ENCODE data around the gene CENPH.
"Not testable (repeated sequence)": the region's sequence is repeated elsewhere in the genome, so short reads cannot be mapped to it uniquely, and the experiment has no call there.

The CENPH gene

DNA sequence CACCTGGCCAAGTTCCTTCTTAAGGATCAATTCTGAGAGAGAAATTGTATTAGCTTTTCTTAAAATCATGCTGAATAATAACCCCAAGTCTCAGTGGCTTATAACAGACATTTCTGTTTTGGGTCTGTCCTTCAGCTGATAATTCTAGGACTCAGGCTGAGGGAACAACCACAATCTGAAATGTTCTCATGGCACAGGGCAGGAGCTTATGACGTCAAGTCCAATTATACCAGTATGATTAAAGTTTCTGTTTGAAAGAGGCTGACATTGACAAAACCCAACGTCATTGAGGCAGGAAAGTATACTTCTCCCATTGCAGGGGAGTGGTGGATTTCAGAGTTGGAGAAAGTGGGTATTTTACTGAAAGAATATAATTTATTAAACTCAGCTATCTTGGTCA lies 21.8 kb downstream of the CENPH start:
- no peak for DNase-seq

DNA sequence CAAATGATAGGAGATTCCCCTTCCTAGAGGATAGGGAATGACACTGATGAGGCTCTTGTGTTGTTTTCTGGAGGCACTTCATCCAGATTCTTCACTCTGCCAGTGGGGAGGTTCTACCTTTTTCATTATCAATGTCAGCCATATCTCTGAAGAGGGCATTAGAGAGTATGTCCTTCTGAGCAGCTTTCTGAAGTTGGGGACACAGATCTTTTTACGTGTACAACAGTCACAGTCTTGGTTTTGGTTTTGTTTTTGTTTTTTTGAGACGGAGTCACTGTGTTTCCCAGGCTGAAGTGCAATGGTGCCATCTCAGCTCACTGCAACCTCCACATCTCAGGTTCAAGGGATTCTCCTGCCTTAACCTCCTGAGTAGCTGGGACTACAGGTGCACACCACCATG lies 22.6 kb downstream of the CENPH start:
- DNase-seq = no peak

DNA sequence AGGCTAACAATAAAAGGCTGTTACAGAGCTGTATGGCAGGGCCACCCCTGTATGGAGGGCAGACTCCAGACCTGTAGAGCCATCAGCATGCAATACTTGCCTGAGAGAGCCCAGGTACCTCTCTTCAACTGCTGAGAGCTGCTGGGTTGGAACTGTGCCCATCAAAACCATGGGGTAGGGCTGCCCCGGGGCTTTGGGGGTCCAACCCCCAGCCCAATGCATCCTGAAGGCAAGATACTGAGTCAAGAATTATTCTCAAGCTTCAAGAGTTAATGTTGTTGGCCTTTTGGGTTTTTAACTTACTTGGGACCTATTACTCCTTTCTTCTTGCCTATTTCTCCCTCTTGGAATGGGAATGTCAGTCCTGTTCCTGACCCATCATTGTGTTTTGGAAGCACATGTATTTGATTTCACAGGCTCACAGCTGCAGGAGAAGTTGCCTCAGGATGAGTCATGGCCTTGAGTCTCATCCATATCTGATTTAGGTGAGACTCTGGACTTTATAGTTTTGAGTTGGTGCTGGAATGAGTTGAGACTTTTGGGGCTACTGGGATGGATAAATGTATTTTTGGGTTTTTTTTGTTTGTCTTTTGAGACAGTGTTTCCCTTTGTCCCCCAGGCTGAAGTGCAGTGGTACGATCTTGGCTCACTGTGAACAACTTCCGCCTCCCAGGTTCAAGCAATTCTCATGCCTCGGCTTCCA lies 24.3 kb downstream of the CENPH start:
- no peak for DNase-seq

DNA sequence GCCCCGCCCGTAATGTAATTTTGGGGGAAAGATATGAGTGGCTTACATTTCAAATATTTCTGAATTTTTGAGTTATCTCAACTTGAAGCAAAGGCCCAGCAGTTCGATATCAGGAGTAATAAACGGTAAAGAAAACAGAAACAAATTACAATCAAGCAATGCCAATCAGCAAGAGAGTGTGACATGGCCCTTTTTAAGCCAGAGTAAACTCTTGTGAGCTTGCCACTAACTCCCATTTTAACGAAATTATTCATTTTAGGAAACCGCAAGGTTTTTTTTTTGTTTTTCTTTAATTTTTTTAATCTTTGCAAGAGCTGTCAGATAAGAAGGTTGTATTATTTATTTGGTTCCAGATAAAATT lies 27.7 kb downstream of the CENPH start:
- DNase-seq = no peak

DNA sequence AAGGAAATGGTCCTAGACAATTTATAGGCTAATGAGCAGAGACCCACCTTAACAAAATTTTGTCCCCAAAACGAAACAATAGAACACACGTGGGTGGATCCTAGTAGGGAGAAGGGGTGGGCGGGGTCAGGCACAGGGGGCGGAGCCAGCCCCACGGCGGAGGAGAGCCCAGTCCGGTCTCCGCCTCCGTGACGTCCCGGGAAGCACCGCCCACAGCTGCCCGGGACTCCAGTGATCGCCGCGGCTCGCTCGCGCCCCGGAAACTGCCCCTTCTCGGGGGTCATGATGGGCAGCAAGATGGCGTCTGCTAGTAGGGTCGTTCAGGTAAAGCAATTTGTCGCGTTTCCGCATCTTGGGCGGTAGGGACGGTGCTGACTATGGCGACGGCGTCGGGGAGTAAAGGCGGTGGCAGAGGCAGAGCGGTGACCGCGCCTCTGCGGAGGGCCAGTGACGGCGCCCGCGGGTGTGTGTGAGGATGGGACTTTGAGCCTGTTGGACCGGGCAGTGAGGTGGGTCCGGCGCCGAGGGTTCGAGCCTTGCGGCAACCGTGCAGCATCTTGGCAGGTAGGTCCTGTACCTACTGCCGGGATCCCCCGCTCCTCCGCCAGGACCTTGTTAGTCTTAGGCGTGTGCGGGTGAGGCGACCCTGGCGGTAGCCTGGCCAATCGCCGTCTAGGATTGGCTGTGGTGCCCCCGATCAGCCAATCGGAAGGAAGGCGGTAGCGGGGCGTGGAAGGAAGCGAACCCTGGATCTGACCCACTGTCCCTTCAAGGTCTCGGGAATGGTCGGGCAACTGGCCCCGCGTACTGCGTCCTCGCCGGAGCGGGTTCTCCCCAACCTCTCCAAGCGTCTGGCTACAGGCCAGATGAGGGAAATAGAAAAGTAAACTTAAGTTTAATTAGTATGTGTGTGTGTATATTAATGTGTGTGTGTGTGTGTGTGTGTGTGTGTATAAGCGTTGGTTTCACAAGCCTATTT lies 28.5 kb downstream of the CENPH start:
- peak; percentile 88 for DNase-seq

DNA sequence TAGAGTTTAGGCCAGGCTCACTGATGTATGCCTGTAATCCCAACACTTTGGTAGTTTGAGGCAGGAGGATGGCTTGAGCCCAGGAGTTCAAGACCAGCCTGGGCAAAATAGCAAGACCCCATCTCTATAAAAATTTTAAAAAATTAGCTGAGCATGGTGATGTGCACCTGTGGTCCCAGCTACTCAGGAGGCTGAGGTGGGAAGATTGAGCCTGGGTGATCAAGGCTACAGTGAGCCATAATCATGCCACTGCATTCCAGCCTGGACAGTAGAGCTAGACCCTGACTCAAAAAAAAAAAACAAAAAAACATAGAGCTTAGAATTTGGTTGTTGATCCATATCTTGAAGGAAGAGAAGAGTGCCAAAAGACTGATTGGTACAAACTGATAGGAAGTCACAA lies 30.6 kb downstream of the CENPH start:
- DNase-seq = no peak

DNA sequence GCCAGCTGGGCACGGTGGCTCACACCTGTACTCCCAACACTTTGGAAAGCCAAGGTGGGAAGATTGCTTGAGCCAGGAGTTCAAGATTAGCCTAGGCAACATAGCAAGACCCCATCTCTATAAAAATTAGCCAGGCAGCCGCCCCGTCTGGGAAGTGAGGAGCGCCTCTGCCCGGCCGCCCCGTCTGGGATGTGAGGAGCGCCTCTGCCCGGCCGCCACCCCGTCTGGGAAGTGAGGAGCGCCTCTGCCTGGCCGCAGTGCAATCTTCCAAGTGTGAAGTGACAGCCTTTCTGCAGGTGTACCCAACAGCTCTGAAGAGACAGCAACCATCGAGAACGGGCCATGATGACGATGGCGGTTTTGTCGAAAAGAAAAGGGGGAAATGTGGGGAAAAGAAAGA lies 31.0 kb downstream of the CENPH start:
- not testable (repeated sequence) for DNase-seq

DNA sequence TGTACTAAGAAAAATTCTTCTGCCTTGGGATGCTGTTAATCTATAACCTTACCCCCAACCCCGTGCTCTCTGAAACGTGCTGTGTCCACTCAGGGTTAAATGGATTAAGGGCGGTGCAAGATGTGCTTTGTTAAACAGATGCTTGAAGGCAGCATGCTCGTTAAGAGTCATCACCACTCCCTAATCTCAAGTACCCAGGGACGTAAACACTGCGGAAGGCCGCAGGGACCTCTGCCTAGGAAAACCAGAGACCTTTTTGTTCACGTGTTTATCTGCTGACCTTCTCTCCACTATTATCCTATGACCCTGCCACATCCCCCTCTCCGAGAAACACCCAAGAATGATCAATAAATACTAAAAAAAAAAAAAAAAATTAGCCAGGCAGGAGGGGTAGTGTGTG lies 31.4 kb downstream of the CENPH start:
- DNase-seq = not testable (repeated sequence)

DNA sequence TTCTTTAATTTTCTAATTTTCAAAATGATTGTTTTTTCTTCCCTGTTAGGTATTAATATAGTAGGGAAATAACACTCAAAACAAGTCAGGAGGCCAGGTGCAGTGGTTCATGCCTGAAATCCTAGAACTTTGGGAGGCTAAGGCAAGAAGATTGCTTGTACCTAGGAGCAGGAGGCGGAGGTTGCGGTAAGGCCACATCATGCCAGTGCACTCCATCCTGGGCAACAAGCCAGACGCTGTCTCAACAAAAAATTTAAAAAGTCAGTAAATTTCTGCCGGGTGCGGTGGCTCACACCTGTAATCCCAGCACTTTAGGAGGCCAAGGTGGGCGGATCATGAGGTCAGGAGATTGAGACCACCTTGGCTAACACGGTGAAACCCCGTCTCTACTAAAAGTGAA lies 35.1 kb downstream of the CENPH start:
- no peak for DNase-seq

DNA sequence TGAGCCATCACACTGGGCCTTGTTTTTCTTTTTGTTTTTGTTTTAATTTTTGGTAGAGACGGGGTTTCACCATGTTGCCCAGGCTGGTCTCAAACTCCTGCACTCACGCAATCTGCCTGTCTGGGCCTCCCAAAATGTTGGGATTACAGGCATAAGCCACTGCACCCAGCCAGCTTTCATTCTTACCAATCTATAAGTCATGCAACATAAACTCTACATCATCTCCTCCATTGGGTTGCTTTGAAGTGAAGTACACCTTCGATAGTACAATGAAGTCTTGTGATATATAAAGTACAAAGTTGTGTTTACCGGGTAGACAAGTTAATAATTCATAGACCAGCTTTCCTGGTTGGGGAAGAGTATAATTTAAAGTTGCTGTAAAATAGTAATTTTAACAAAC lies 36.5 kb downstream of the CENPH start:
- DNase-seq = no peak

DNA sequence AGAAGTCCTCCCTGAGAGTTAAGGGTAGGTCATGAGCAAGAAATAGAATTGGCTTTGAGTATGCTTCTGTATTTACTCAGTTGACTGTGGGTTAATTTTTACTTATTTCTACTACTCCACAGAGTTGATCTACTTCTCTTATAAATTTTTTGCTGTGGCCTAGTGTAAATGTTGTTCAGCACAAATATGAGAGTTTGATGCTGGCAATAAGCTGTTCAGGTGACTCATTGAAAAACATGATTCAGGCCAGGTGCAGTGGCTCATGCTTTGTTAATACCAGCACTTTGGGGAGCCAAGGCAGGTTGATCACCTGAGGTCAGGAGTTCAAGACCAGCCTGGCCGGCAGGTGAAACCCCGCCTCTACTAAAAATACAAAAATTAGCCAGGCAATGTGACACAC lies 40.8 kb downstream of the CENPH start:
- no peak for DNase-seq

DNA sequence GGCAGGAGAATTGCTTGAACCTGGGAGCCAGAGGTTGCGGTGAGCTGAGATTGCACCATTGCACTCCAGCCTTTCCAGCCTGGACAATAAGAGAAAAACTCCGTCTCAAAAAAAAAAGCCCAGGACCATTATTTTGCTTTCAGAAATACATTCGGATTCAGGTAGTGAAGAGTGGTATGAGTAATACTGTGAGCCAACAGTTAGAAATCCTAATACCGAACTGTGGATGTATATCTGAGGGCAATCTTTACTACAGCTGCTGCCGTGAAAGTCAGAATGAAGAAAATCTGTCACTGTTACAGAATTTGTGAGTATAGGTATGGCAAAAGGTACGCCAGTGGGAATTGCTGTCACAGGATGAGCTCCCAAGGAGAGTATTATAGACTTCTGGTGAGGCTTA lies 41.9 kb downstream of the CENPH start:
- no peak for DNase-seq

DNA sequence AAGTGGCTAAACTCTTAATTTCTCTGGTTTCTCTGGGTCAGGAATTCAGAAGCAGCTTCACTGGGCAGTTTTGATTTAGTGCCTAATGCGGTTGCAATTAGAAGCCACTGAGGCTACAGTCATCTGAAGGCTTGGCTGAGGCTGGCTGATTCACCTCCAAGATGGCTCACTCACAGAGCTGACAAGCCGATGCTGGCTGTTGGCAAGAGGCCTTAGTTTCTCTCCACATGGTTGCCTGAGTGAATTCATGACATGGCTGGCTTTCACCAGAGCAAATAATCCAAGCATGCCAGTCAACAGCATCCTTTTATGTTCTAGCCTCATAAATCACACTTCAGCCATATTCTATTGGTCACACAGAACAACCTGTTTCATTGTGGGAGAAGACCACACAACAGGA lies 42.5 kb downstream of the CENPH start:
- DNase-seq = no peak

DNA sequence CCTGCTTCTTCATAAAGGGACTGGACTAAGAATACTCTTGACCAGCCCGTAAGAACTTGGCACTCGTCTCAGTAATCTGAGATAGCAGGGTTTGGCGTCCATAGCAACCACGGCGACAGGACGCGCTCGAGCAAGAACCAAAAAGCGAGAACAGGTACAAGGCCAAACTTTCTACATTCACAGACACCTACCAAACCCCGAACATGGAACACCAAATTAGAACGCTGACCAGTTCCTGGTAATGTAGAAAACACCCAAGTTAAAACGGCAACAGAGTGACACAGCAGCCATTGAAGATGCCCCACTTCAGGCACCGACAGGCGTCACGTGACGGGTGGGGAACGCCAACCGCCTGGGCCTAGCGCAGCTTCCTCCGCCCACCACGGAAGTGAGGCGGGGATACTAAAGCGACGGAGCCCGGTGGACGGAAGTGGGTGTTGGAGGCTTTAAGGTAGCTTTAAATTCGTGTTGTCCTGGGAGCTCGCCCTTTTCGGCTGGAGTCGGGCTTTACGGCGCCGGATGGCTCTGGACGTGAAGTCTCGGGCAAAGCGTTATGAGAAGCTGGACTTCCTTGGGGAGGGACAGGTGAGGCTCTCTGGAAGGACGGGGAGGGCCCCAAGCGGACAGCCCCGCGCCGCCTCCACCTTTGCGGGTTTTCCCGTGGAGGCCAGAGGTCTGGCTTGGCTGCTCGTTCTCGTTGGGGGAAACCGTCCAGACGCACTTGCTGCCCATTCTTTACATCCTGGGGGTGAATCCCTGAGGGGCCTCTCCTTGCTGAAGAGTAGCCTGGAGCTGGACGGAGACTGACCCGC lies 45.3 kb downstream of the CENPH start, which contains the start of gene CDK7:
CDK7 (plus strand) TSS at position 430 of the 812 bp plus-strand sequence; CDS start at position 520, 90 bp downstream.
- DNase-seq = peak; percentile 79 to 87

DNA sequence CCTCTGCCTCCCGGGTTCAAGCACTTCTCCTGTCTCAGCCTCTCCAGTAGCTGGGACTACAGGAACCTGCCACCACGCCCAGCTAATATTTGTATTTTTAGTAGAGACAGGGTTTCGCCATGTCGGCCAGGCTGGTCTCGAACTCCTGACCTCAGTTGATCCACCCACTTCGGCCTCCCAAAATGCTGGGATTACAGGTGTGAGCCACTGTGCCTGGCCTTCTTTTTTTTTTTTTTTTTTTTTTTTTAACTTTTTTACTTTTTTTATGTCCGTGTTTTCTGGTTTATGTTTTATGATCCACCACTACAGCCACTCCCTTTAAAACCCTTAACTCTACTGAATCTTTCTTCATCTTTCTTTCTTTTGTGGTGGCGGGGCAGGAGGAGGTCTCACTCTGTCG lies 47.4 kb downstream of the CENPH start:
- DNase-seq = not testable (repeated sequence)

DNA sequence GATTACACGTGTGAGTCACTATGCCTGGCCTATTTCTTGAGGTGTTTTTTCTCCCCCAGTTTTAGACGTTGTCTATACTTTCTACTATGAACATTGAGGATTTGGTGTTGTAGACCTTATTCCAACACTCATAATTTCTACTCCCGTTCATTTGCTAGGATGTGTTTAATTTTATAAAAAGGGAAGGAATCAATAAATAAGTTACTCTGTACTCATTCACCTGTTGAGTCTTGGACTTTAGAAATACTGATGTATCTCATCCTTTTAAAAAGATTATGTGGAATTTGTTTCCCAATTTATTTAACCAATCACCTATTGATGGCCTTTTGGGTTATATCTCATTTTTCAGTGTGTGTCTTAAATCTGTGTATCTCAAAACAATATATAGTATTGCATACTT lies 48.5 kb downstream of the CENPH start:
- no peak for DNase-seq

DNA sequence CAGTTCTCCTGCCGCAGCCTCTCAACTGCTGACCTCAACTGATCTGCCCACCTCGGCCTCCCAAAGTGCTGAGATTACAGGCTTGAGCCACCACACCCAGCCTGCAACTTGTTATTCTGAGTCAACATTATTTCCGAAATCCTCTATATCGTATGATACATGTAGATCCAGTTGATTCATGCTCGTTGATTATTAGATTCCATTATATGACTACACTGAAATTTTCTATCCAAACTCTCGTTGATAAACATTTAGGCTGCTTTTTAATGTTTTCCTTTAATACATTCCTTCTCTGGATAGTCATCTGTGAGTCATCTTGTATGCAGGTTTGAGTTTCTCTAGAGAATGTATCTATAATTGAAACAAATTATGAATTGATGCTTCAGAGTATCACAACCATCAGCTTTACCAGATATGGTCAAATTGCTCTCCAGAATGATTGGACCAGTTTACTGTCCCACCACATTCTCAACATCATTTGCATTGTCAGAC lies 49.4 kb downstream of the CENPH start:
- DNase-seq = no peak

DNA sequence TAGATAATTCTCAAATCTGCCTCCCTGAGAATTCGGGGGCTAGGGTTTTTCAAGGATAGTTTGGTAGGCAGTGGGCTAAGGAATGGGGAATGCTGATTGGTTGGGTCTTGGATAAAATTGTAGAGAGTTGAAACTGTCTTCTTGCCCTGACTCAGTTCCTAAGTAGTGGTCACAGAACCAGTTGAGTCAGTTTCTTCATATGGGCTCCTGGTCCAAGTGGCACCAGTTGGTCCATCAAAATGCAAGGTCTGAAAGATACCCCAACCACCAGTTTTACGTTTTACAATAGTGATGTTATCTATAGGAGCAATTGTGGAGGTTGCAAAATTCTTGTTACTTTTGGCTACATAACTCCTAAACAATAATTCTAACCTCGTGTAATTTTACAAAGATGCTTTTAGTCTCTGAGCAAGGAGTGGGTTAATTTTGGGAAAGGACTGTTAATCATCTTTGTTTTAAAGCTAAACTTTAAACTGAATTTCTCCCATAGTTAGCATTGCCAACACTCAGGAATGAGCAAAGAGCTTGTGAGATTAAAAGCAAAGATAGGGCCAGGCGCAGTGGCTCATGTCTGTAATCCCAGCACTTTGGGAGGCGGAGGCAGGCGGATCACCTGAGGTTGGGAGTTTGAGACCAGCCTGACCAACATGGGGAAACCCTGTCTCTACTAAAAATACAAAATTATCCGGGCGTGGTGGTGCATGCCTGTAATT lies 53.0 kb downstream of the CENPH start:
- no peak for DNase-seq

DNA sequence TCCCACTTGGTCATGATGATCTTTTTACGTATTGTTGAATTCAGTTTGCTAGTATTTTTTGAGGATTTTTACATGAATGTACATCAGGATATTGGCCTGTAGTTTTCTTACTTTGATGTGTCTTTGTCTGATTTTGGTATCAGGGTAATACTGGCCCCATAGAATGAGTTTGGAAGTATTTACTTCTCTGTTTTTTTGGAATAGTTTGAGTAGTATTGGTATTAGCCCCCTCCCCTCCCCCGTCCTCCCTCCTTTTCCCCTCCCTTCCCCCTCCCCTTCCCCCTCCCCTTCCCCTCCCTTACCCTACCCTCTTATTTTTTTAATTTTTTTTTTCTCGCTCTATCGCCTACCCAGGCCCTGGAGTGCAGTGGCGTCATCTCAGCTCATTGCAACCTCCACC lies 55.6 kb downstream of the CENPH start:
- no peak for DNase-seq

DNA sequence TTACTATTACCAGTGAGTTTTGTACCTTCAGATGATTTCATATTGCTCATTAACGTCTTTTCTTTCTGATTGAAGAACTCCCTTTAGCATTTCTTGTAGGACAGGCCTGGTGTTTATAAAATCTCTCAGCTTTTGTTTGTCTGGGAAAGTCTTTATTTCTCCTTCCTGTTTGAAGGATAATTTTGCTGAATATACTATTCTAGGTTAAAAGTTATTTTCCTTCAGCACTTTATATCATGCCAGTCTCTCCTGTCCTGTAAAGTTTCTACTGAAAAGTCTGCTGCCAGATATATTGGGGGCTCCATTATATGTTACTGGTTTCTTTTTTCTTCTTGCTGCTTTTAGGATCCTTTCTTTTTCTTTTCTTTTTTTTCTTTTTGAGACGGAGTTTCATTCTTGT lies 58.6 kb downstream of the CENPH start:
- no peak for DNase-seq

DNA sequence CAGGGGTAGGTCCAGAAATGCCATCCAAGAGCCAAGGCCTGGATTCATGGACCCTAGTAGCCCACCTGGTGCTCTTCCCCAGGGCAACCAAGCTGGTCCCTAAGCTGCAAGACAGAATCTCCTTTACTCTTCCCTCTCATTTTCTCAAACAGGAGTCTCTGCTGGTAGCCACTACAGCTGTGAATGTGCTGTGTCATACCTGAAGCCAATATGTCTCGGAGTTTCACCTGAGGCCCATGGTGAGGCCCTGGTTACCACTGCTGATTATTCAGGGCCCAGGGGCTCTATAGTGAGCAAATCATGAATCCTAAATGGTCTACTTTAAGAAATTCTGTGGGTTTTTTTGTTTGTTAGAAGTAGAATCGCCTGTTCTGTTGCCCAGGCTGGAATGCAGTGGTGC lies 61.2 kb downstream of the CENPH start:
- no peak for DNase-seq

DNA sequence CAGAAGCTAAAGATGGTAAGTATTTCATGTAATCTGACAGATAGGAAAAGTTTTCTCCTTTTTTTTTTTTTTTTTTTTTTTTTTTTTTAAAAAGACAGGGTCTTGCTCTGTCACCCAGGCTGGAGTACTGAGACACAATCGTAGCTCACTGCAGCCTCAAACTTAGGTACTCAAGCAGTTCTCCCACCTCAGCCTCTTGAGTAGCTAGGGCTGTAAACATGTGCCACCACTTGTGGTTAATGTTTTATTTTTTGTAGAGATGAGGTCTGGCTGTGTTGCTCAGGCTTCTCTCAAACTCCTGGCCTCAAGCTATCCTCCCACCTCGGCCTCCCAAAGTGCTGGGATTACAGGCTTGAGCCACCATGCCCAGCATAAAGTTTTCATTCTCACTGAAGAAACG lies 63.1 kb downstream of the CENPH start:
- no peak for DNase-seq
